ENCODE results near the gene MGAT3.
A peak's percentile ranks its signal among the peaks of the same experiment; 100 is the strongest.

MGAT3 gene

DNA sequence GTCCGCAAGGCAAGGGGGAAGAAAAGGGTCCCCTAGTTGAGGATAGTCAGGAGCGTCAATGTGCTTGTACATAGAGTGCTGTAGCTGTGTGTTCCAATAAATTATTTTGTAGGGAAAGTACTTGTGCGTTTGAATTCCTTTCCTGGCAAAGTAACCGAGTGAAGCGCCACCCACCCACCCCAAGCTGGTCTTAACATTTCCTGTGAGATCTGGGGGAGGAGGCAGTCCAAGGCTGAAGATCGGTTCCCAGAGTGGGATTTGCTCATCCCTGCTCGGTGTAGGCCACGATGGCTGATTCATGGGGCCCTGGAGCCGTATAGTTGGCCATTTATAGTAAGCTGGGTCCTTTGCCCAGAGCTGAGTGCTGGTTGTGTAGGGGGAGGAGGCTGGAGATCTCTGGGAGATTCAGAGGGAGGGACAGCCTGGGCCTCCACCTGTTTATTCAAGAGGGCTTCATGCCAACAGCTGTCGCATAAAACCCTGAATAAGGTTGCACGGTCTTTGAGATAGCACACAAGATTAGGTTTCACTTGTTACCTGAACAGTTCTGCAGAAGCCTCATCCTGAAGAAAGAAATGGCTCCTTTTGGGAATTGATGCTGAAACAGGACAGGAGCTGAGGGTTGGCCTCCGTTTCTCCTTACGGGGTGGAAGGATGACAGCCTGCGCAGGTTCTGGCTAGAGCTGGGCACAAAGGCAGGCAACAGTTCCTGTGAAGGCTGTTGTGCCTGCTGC is 65.9 kb downstream of the MGAT3 start:
- H3K36me3 ChIP-seq (ENCODE audit: control insufficient read depth in 5 of 5, insufficient read depth in 5 of 5, low read length in 5 of 5): peaks cover 0 to 48% (median 33%) of the 10 kb centered on the region in 5 donors

GRCh38 chr22:39524089-39524752 is 67.4 kb downstream of the MGAT3 start:
- Histone ChIP-seq H3K9me3 (ENCODE audit: control insufficient read depth in 5 of 5, low read length in 5 of 5) (no peaks in the 10 kb centered on the region), H3K36me3 (ENCODE audit: control insufficient read depth in 5 of 5, insufficient read depth in 5 of 5, low read length in 5 of 5) (peaks cover 0 to 60% (median 41%) of the 10 kb centered on the region in 5 donors), H3K9ac (ENCODE audit: low read length in 5 of 5) (peak overlapping the region in 1 of 5 donors; percentile 17), H3K4me1 (ENCODE audit: control insufficient read depth in 5 of 5, insufficient read depth in 5 of 5, low read length in 5 of 5) (peaks cover 26 to 87% (median 67%) of the 10 kb centered on the region in 5 donors), H3K4me3 (ENCODE audit: low read depth in 1 of 5, low read length in 5 of 5) (peak overlapping the region in 4 of 5 donors; percentile 22 to 32 (median 26)), H3K27ac (ENCODE audit: low read depth, low read length) (peak overlapping the region; percentile 66), H3K27me3 (ENCODE audit: control insufficient read depth in 5 of 5, insufficient read depth in 4 of 5, low read length in 5 of 5) (no peaks in the 10 kb centered on the region)

More for the DNA sequence above, 65.9 kb downstream of the MGAT3 start:
- H3K4me3 ChIP-seq (ENCODE audit: low read depth in 1 of 5, low read length in 5 of 5): peak overlapping the region; percentile 85 to 99 (median 95)
- no peaks in the 10 kb centered on the region for H3K27me3 ChIP-seq (ENCODE audit: control insufficient read depth in 5 of 5, insufficient read depth in 4 of 5, low read length in 5 of 5)
- H3K9me3 ChIP-seq (ENCODE audit: control insufficient read depth in 5 of 5, low read length in 5 of 5): no peaks in the 10 kb centered on the region
- peaks cover 24 to 87% (median 68%) of the 10 kb centered on the region in 5 donors for H3K4me1 ChIP-seq (ENCODE audit: control insufficient read depth in 5 of 5, insufficient read depth in 5 of 5, low read length in 5 of 5)
- H3K9ac ChIP-seq (ENCODE audit: low read length in 5 of 5): peak overlapping the region; percentile 60 to 99 (median 96)
- peak overlapping the region; percentile 97 for H3K27ac ChIP-seq (ENCODE audit: low read depth, low read length)

DNA sequence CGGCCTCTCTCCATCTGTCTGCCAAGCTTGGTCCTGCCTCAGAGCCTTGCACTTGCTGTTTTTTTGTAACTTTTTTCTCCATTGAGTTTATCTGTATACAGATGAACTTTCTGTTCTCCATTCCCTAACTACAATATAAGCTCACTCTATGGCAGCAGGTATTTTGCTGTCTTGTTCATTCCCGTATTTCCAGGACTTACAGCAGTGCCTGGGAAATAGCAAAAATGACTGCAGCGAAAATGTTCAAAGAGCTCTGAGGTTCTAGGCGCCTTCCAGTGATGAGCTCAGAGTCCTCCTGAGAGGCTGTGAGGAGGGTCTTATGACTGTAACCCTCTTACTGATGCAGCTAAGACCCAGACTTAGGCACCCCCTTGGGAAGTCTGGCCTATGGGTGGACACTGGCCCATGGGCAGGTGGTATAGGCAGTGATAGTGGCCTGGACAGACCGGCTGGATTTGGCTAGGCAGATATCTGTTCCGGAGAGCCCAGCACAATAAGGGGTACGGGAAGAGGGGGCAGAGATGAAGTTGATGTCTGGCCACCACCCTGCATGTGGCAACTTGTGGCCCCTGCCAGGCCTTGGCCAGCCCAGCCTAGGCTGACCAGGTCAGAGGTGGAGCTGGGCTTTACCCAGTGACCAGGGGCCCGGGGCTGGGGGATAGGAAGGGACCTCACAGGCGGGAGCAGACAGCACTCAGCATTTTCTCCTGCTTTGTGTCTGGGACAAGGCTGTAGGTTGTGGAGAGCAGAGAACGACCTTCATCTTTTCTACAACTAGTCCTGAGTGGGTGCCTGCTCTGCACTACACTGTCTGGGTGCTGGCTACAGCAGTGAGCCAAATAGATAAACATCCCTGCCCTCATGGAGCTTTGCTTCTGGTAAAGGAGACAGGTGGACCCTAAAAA is 68.2 kb downstream of the MGAT3 start:
- no peaks in the 10 kb centered on the region for H3K9me3 ChIP-seq (ENCODE audit: control insufficient read depth in 5 of 5, low read length in 5 of 5)
- peaks cover 30 to 87% (median 71%) of the 10 kb centered on the region in 5 donors for H3K4me1 ChIP-seq (ENCODE audit: control insufficient read depth in 5 of 5, insufficient read depth in 5 of 5, low read length in 5 of 5)
- H3K4me3 ChIP-seq (ENCODE audit: low read depth in 1 of 5, low read length in 5 of 5): peak overlapping the region in 1 of 5 donors; percentile 23
- peak overlapping the region; percentile 66 for H3K27ac ChIP-seq (ENCODE audit: low read depth, low read length)
- peak overlapping the region in 1 of 5 donors; percentile 17 for H3K9ac ChIP-seq (ENCODE audit: low read length in 5 of 5)
- no peaks in the 10 kb centered on the region for H3K27me3 ChIP-seq (ENCODE audit: control insufficient read depth in 5 of 5, insufficient read depth in 4 of 5, low read length in 5 of 5)
- H3K36me3 ChIP-seq (ENCODE audit: control insufficient read depth in 5 of 5, insufficient read depth in 5 of 5, low read length in 5 of 5): peaks cover 0 to 67% (median 47%) of the 10 kb centered on the region in 5 donors

- peaks cover 30 to 93% (median 77%) of the 10 kb centered on the region in 5 donors for H3K4me1 ChIP-seq (ENCODE audit: control insufficient read depth in 5 of 5, insufficient read depth in 5 of 5, low read length in 5 of 5)
- peaks cover 0 to 71% (median 48%) of the 10 kb centered on the region in 5 donors for H3K36me3 ChIP-seq (ENCODE audit: control insufficient read depth in 5 of 5, insufficient read depth in 5 of 5, low read length in 5 of 5)
- H3K4me3 ChIP-seq (ENCODE audit: low read depth in 1 of 5, low read length in 5 of 5): no peak overlapping the region
These were observed 68.8 kb downstream of the MGAT3 start for GRCh38 chr22:39525658-39525975.

DNA sequence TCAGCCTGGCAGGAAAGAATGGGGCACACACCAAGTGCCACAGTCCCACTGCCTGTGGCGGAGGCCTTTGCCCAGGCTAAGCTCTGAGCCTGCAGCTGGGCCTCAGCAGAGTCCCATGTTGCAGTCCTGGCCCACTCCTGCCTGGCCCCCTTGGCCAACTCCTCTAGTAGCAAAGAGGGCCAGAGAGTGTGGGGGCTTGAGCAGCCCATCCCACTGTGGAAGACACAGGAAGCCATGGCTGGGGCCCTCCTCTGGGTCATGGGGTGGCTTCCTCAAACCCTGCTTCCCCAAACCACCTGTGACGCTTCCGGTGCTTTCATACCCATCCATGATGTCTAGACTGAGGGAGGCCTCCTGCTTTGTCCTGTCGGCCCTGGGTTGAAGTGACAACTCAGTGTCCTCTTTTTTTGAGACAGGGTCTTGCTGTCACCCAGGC is 69.9 kb downstream of the MGAT3 start:
- H3K27ac ChIP-seq (ENCODE audit: low read depth, low read length): no peak overlapping the region
- H3K4me1 ChIP-seq (ENCODE audit: control insufficient read depth in 5 of 5, insufficient read depth in 5 of 5, low read length in 5 of 5): peaks cover 30 to 97% (median 81%) of the 10 kb centered on the region in 5 donors
- no peaks in the 10 kb centered on the region for H3K27me3 ChIP-seq (ENCODE audit: control insufficient read depth in 5 of 5, insufficient read depth in 4 of 5, low read length in 5 of 5)
- peaks cover 0 to 66% (median 47%) of the 10 kb centered on the region in 5 donors for H3K36me3 ChIP-seq (ENCODE audit: control insufficient read depth in 5 of 5, insufficient read depth in 5 of 5, low read length in 5 of 5)
- H3K4me3 ChIP-seq (ENCODE audit: low read depth in 1 of 5, low read length in 5 of 5): no peak overlapping the region
- H3K9ac ChIP-seq (ENCODE audit: low read length in 5 of 5): no peak overlapping the region
- H3K9me3 ChIP-seq (ENCODE audit: control insufficient read depth in 5 of 5, low read length in 5 of 5): no peaks in the 10 kb centered on the region

More at GRCh38 chr22:39525658-39525975, 68.8 kb downstream of the MGAT3 start:
- Histone ChIP-seq H3K27me3 (ENCODE audit: control insufficient read depth in 5 of 5, insufficient read depth in 4 of 5, low read length in 5 of 5) (no peaks in the 10 kb centered on the region), H3K27ac (ENCODE audit: low read depth, low read length) (peak overlapping the region; percentile 66), H3K9ac (ENCODE audit: low read length in 5 of 5) (no peak overlapping the region), H3K9me3 (ENCODE audit: control insufficient read depth in 5 of 5, low read length in 5 of 5) (no peaks in the 10 kb centered on the region)

GRCh38 chr22:39527481-39527961 is 70.7 kb downstream of the MGAT3 start:
- Histone ChIP-seq H3K4me3 (ENCODE audit: low read depth in 1 of 5, low read length in 5 of 5) (no peak overlapping the region), H3K9me3 (ENCODE audit: control insufficient read depth in 5 of 5, low read length in 5 of 5) (no peaks in the 10 kb centered on the region), H3K9ac (ENCODE audit: low read length in 5 of 5) (peak overlapping the region in 2 of 5 donors; percentile 17 to 22), H3K27me3 (ENCODE audit: control insufficient read depth in 5 of 5, insufficient read depth in 4 of 5, low read length in 5 of 5) (no peaks in the 10 kb centered on the region), H3K36me3 (ENCODE audit: control insufficient read depth in 5 of 5, insufficient read depth in 5 of 5, low read length in 5 of 5) (peaks cover 0 to 59% (median 40%) of the 10 kb centered on the region in 5 donors), H3K27ac (ENCODE audit: low read depth, low read length) (no peak overlapping the region), H3K4me1 (ENCODE audit: control insufficient read depth in 5 of 5, insufficient read depth in 5 of 5, low read length in 5 of 5) (peaks cover 31 to 97% (median 79%) of the 10 kb centered on the region in 5 donors)

DNA sequence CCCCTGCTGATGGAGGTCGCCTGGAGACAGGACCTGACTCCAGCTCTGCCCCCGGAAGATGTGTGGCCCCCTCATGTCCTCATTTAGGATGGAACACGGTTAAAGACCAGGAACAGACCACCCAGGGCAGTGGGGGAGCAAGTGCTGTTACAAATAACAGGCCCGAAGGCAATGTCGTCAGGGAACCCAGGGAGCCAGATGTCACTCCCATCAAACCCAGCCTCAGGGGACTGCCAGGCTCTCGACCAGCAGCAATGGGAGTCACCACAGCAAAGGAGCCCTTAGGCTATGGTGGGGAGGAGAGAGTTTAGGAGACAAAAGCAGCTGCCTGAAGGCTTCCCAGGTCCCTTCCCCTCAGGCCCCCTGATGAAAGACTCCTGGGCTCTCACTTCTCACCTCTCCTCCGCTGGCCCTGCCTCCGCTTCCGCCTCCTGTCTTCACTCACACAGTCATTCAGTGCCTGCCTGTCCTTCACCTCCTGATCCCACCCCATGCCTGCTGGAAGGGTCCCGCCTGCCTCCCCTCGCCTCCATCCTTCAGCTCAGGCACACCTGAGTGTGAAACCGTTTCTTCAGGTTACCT is 71.4 kb downstream of the MGAT3 start:
- Histone ChIP-seq H3K9ac (ENCODE audit: low read length in 5 of 5) (peak overlapping the region in 3 of 5 donors; percentile 11 to 21 (median 21)), H3K36me3 (ENCODE audit: control insufficient read depth in 5 of 5, insufficient read depth in 5 of 5, low read length in 5 of 5) (peaks cover 0 to 53% (median 33%) of the 10 kb centered on the region in 5 donors), H3K9me3 (ENCODE audit: control insufficient read depth in 5 of 5, low read length in 5 of 5) (no peaks in the 10 kb centered on the region), H3K27me3 (ENCODE audit: control insufficient read depth in 5 of 5, insufficient read depth in 4 of 5, low read length in 5 of 5) (no peaks in the 10 kb centered on the region), H3K4me1 (ENCODE audit: control insufficient read depth in 5 of 5, insufficient read depth in 5 of 5, low read length in 5 of 5) (peaks cover 25 to 93% (median 76%) of the 10 kb centered on the region in 5 donors), H3K27ac (ENCODE audit: low read depth, low read length) (peak overlapping the region; percentile 30), H3K4me3 (ENCODE audit: low read depth in 1 of 5, low read length in 5 of 5) (no peak overlapping the region)

GRCh38 chr22:39528681-39529486 is 72.1 kb downstream of the MGAT3 start:
- H3K4me3 ChIP-seq (ENCODE audit: low read depth in 1 of 5, low read length in 5 of 5): peak overlapping the region; percentile 11 to 49 (median 32)
- H3K4me1 ChIP-seq (ENCODE audit: control insufficient read depth in 5 of 5, insufficient read depth in 5 of 5, low read length in 5 of 5): peaks cover 22 to 86% (median 72%) of the 10 kb centered on the region in 5 donors
- no peaks in the 10 kb centered on the region for H3K27me3 ChIP-seq (ENCODE audit: control insufficient read depth in 5 of 5, insufficient read depth in 4 of 5, low read length in 5 of 5)
- peak overlapping the region; percentile 30 for H3K27ac ChIP-seq (ENCODE audit: low read depth, low read length)
- peak overlapping the region in 3 of 5 donors; percentile 11 to 31 (median 21) for H3K9ac ChIP-seq (ENCODE audit: low read length in 5 of 5)
- no peaks in the 10 kb centered on the region for H3K9me3 ChIP-seq (ENCODE audit: control insufficient read depth in 5 of 5, low read length in 5 of 5)
- H3K36me3 ChIP-seq (ENCODE audit: control insufficient read depth in 5 of 5, insufficient read depth in 5 of 5, low read length in 5 of 5): peaks cover 0 to 49% (median 30%) of the 10 kb centered on the region in 5 donors

All from subcutaneous abdominal adipose tissue (tissue), 5 donors.